Endothelial cell of umbilical vein (primary cell): ENCODE results near the gene MAP3K4. TPM values are rescaled to one million over a fixed set of nuclear protein-coding genes. Genes with fewer than 3 reads are reported as not detected.

Experiments
- BruUV-seq: library from RNA; stranded (reverse); fragments of 400-500 nt; replicated peaks from 2 replicates; lab custom pipeline; 2021; lab: Mats Ljungman, UMichigan
- CTCF ChIA-PET: fragments of 300-600, 350-600 bp; sonication (Branson Sonifier 250); formaldehyde crosslinking; loops from one replicate; lab custom pipeline; 2021; ENCODE audit warnings: antibody characterized with exemption, inconsistent platforms; lab: Charles Lee
- POLR2A ChIA-PET: fragments of 300-600, 350-600 bp; sonication (Branson Sonifier 250); formaldehyde crosslinking; loops from one replicate; lab custom pipeline; 2021; ENCODE audit warnings: antibody characterized with exemption, inconsistent platforms; lab: Charles Lee
- DNase-seq: peaks from one replicate; pipeline ENCODE4 v3.0.0-alpha.2; 2011; ENCODE audit warnings: low read depth, low spot score
- FAIRE-seq: peaks from 2 replicates; lab custom pipeline; 2011; peaks lifted over from hg19 to GRCh38; lab: Jason Lieb, UNC
- H2AFZ ChIP-seq: 2 replicates; pipeline ENCODE4 v1.6.0; 2012; ENCODE audit warnings: low read depth, low read length, control low read depth, inconsistent platforms
- H3K27ac ChIP-seq: 2 replicates; pipeline ENCODE4 v1.5.1; 2011; ENCODE audit warnings: low read depth, mild to moderate bottlenecking, control low read depth, low read length, moderate library complexity; ENCODE audit not compliant: insufficient read depth
- H3K27me3 ChIP-seq, 2 experiments: 2 replicates each; pipeline versions ENCODE4 v1.6.0 to v1.6.1; 2011; ENCODE audit warnings: low read length in 2 of 2, mixed read lengths in 1 of 2; ENCODE audit not compliant: control insufficient read depth in 2 of 2, insufficient read depth in 2 of 2
- H3K36me3 ChIP-seq, 2 experiments: 2 replicates in 1 of 2; 3 replicates in 1 of 2; pipeline ENCODE4 v1.5.1; 2011; ENCODE audit warnings: low read length in 2 of 2, mild to moderate bottlenecking in 1 of 2, moderate library complexity in 1 of 2; ENCODE audit not compliant: control insufficient read depth in 2 of 2, insufficient read depth in 2 of 2; ENCODE audit errors: extremely low read depth in 1 of 2
- H3K4me1 ChIP-seq: 3 replicates; pipeline ENCODE4 v1.5.1; 2011; ENCODE audit warnings: mild to moderate bottlenecking, low read length; ENCODE audit not compliant: control insufficient read depth, insufficient read depth; ENCODE audit errors: extremely low read depth
- H3K4me2 ChIP-seq: 2 replicates; pipeline ENCODE4 v1.6.1; 2011; ENCODE audit warnings: low read length, control low read depth, mixed read lengths; ENCODE audit not compliant: insufficient read depth
- H3K4me3 ChIP-seq, 3 experiments: fragments of 200-600 bp in 1 of 3; sonication (generic), shearing (Covaris generic) in 1 of 3; replicated peaks in 1 of 3; 2 replicates each; pipeline ENCODE4 v1.5.1; 2011 to 2016; ENCODE audit warnings: control low read depth in 3 of 3, low read length in 3 of 3, mild to moderate bottlenecking in 2 of 3, inconsistent platforms in 1 of 3, low read depth in 1 of 3, moderate library complexity in 1 of 3; ENCODE audit not compliant: insufficient read depth in 1 of 3
- H3K79me2 ChIP-seq: 2 replicates; pipeline ENCODE4 v1.6.0; 2012; ENCODE audit warnings: low read length, inconsistent platforms; ENCODE audit not compliant: control insufficient read depth, insufficient read depth
- H3K9ac ChIP-seq: replicated peaks from 2 replicates; pipeline ENCODE3; 2011; ENCODE audit warnings: low read length, control low read depth; ENCODE audit not compliant: insufficient read depth; ENCODE audit errors: extremely low read depth
- H3K9me1 ChIP-seq: replicated peaks from 3 replicates; pipeline ENCODE4 v1.6.0; 2011; ENCODE audit warnings: mild to moderate bottlenecking, low read length; ENCODE audit not compliant: control insufficient read depth, insufficient read depth; ENCODE audit errors: extremely low read depth
- H3K9me3 ChIP-seq: replicated peaks from 2 replicates; pipeline ENCODE4 v1.5.1; 2012; ENCODE audit warnings: low read length, inconsistent platforms; ENCODE audit not compliant: control insufficient read depth, insufficient read depth
- H4K20me1 ChIP-seq: replicated peaks from 2 replicates; pipeline ENCODE3; 2011; ENCODE audit warnings: mild to moderate bottlenecking, low read length; ENCODE audit not compliant: control insufficient read depth, insufficient read depth; ENCODE audit errors: extremely low read depth
- CTCF ChIP-seq, 2 donors: IDR thresholded peaks; 1 replicate in 1 of 2; 2 replicates in 1 of 2; pipeline ENCODE4 v1.5.1; 2011; ENCODE audit warnings: low read length in 2 of 2, mild to moderate bottlenecking in 2 of 2, moderate library complexity in 2 of 2, control low read depth in 1 of 2, inconsistent platforms in 1 of 2, low read depth in 1 of 2; ENCODE audit not compliant: insufficient read depth in 1 of 2; ENCODE audit errors: extremely low read depth in 1 of 2
- EZH2 ChIP-seq: IDR thresholded peaks from 2 replicates; pipeline ENCODE4 v1.6.1; 2012; ENCODE audit warnings: borderline replicate concordance, low read depth, mild to moderate bottlenecking, moderate library complexity, low read length, inconsistent platforms; ENCODE audit not compliant: severe bottlenecking
- FOS ChIP-seq: IDR thresholded peaks from 2 replicates; pipeline ENCODE4 v1.6.1; 2011; ENCODE audit warnings: mild to moderate bottlenecking, low read length, moderate library complexity, borderline replicate concordance; ENCODE audit not compliant: insufficient read depth
- GATA2 ChIP-seq: IDR thresholded peaks from 2 replicates; pipeline ENCODE4 v1.7.0; 2011; ENCODE audit warnings: low read depth, mild to moderate bottlenecking, moderate library complexity, mixed read lengths, low read length; ENCODE audit not compliant: insufficient read length, insufficient read depth
- JUN ChIP-seq: IDR thresholded peaks from 2 replicates; pipeline ENCODE4 v1.6.1; 2011; ENCODE audit warnings: borderline replicate concordance, low read depth; ENCODE audit not compliant: insufficient read length, insufficient read depth
- MAX ChIP-seq: IDR thresholded peaks from 2 replicates; pipeline ENCODE4 v1.6.1; 2011; ENCODE audit not compliant: insufficient read depth, insufficient read length
- MYC ChIP-seq: IDR thresholded peaks from one replicate; pipeline ENCODE4 v1.6.1; 2011; ENCODE audit warnings: mild to moderate bottlenecking, low read depth, low read length
- POLR2A ChIP-seq: IDR thresholded peaks from 2 replicates; pipeline ENCODE4 v1.6.1; 2012; ENCODE audit warnings: low read depth, mild to moderate bottlenecking, control low read depth, low read length
- POLR2AphosphoS5 ChIP-seq: IDR thresholded peaks from 2 replicates; pipeline ENCODE4 v1.6.1; 2012; ENCODE audit warnings: low read depth, mild to moderate bottlenecking, control low read depth, low read length, moderate library complexity; ENCODE audit not compliant: insufficient read depth
- dilution Hi-C: fragments of 300-500 bp; cut with MboI; formaldehyde crosslinking; loops from one replicate; pipeline ENCODE4 v1.15.0; 2019; ENCODE audit warnings: low sequenced_read_pairs; ENCODE audit not compliant: extremely low pct_ligation_motif_present
- intact Hi-C: fragments of 100-400 bp; cut with micrococcal nuclease; formaldehyde crosslinking; loops from one replicate; pipeline ENCODE4 v1.10.0; 2022
- polyA plus RNA-seq, 4 experiments: library from polyadenylated mRNA; depleted of rRNA in 3 of 4; stranded (reverse) in 3 of 4; unstranded in 1 of 4; fragments of >200 nt; gene quantifications; 2 replicates each; pipeline versions ENCODE4 v1.2.1 to v1.2.3, GENCODE V29; 2011 to 2012; ENCODE audit warnings: missing spikeins in 1 of 4
- total RNA-seq: library from RNA; stranded (reverse); gene quantifications from 2 replicates; pipeline ENCODE4 v1.2.3, GENCODE V29; 2021

The MAP3K4 gene
- total and polyA plus RNA-seq, 2 donors (not counting 3 experiments of a cell fraction or from before 2014, with no cell fraction given), result 10.8 to 42.3 TPM

DNA sequence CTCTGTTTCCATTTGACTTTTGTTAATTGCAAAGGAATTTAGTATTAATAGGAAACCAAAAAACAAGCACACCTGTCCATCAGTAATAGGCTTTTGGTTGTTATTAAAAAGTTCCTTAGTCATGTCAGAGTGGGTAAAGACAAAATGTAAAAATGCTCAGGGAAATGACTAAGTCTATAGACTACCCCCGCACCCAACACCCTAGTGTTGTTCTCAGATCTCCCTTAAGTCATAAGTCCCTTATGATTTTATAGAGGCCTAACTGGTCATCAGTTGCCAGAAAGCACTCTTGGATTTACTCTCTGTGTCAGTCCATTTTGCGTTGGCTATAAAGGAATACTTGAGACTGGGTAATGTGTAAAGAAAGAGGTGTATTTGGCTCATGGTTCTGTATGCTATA lies 52.8 kb downstream of the MAP3K4 start:
- no peak overlapping the region for H3K27ac ChIP-seq
- H3K4me2 ChIP-seq, result no peak overlapping the region
- H3K4me1 ChIP-seq, result no peaks in the 10 kb centered on the region
- no peaks in the 10 kb centered on the region for H3K36me3 ChIP-seq
- POLR2A ChIA-PET, result no interaction called here
- no peaks in the 10 kb centered on the region for H3K9me1 ChIP-seq
- TF ChIP-seq JUN (no peak), CTCF (IDR thresholded peaks at IDR 0.05; ENCODE audit: extremely low read depth in 1 of 2, insufficient read depth in 1 of 2, low read depth in 1 of 2, low read length in 2 of 2) (no peak), MYC (no peak), EZH2 (no peak)
- H3K9ac ChIP-seq, result no peak overlapping the region
- H4K20me1 ChIP-seq, result no peaks in the 10 kb centered on the region
- H2AFZ ChIP-seq, result no peak overlapping the region
- CTCF ChIA-PET, result interaction anchor here (1.1 kb wide), 1 partner anchor 52 kb away, joined by 4 read pairs; no protein-coding TSS in a partner anchor
- no TSS peak for BruUV-seq
- no peaks in the 10 kb centered on the region for H3K27me3 ChIP-seq
- intact Hi-C loops, result no loop called here
- H3K9me3 ChIP-seq, result no peaks in the 10 kb centered on the region
- DNase-seq (no peak), FAIRE-seq (peak; percentile 26)
- dilution Hi-C loops, result no loop called here
- H3K79me2 ChIP-seq, result peaks cover 11% of the 10 kb centered on the region
- H3K4me3 ChIP-seq, result no peak overlapping the region

DNA sequence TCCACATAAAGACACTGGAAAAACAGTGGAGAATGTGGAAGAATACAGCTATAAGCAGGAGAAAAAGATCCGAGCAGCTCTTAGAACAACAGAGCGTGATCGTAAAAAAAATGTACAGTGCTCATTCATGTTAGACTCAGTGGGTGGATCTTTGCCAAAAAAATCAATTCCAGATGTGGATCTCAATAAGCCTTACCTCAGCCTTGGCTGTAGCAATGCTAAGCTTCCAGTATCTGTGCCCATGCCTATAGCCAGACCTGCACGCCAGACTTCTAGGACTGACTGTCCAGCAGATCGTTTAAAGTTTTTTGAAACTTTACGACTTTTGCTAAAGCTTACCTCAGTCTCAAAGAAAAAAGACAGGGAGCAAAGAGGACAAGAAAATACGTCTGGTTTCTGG lies 57.1 kb downstream of the MAP3K4 start:
- no peaks in the 10 kb centered on the region for H3K9me1 ChIP-seq
- peaks cover 8% of the 10 kb centered on the region for H3K79me2 ChIP-seq
- no peaks in the 10 kb centered on the region for H3K4me1 ChIP-seq
- no peak overlapping the region for H3K9ac ChIP-seq
- H3K27me3 ChIP-seq, result no peaks in the 10 kb centered on the region
- dilution Hi-C loops (no loop called here), intact Hi-C loops (no loop called here)
- no peak overlapping the region for H3K27ac ChIP-seq
- ChIA-PET CTCF (interaction anchor here (0.7 to 1.4 kb wide), 4 partner anchors 9 to 57 kb away, joined by 3 to 4 read pairs (median 3); partner anchors contain the start of gene MAP3K4), POLR2A (no interaction called here)
- no peaks in the 10 kb centered on the region for H3K9me3 ChIP-seq
- no peak overlapping the region for H2AFZ ChIP-seq
- FAIRE-seq (no peak), DNase-seq (no peak)
- TF ChIP-seq POLR2AphosphoS5 (no peak), MYC (no peak), FOS (no peak), MAX (no peak), CTCF (IDR thresholded peaks at IDR 0.05; ENCODE audit: extremely low read depth in 1 of 2, insufficient read depth in 1 of 2, low read depth in 1 of 2, low read length in 2 of 2) (no peak), POLR2A (no peak), JUN (no peak), EZH2 (no peak), GATA2 (no peak)
- no peaks in the 10 kb centered on the region for H3K36me3 ChIP-seq
- no peak overlapping the region for H3K4me2 ChIP-seq
- no TSS peak for BruUV-seq
- H4K20me1 ChIP-seq, result no peaks in the 10 kb centered on the region
- H3K4me3 ChIP-seq, result no peak overlapping the region
